ENCODE measurements around the gene CCDC88C. TPM values are rescaled to one million over a fixed set of nuclear protein-coding genes. Genes with fewer than 3 reads are reported as not detected.

The CCDC88C gene
- total RNA-seq, 1 experiment from 2014 or later, result 6.1 TPM

DNA sequence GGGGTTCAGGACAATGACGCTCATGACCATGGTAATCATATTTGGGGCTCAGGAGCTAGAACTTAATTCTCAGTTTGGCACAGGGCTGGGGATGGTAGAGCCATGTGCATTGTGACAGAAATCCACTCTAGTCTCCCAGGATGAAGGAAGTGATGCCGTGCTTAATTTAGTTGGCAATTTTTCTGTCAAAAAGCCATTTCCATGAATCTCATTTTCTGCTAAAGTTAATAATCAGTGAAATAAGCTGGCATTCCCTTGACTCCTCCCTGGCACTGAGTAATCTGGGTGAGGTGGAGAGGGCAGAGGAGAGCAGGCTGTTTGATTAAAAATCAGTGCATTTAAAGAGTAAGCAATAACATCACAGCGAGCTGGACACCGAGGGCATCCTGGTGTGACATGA lies 128.2 kb downstream of the CCDC88C start:
- no peak for DNase-seq (ENCODE audit: low read depth)

- no peak for DNase-seq (ENCODE audit: low read depth)
These were observed 128.7 kb downstream of the CCDC88C start for GRCh38 chr14:91288876-91289275.

DNA sequence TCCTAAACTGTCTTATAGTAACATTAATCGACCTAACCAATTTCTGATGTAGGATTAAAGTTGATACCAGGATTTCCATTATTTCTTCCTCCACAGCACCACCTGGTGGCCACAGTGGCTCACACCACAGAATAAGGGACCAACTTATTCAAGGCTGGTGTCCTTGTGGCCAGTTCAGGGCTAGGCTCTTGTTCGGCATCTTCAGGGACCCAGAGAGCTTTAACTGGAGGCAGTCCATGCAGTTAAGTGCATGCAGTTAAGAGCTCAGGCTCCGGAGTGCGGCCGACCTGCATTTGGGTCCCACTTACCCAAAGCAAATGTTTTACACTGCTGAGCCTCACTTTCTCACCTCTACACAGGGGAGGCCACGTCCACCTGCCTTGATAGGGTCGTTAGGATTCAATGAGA lies 131.1 kb downstream of the CCDC88C start:
- DNase-seq (ENCODE audit: low read depth), result peak; percentile 76

- peak; percentile 57 for DNase-seq (ENCODE audit: low read depth)
These were observed 132.7 kb downstream of the CCDC88C start for GRCh38 chr14:91284791-91285548.

DNA sequence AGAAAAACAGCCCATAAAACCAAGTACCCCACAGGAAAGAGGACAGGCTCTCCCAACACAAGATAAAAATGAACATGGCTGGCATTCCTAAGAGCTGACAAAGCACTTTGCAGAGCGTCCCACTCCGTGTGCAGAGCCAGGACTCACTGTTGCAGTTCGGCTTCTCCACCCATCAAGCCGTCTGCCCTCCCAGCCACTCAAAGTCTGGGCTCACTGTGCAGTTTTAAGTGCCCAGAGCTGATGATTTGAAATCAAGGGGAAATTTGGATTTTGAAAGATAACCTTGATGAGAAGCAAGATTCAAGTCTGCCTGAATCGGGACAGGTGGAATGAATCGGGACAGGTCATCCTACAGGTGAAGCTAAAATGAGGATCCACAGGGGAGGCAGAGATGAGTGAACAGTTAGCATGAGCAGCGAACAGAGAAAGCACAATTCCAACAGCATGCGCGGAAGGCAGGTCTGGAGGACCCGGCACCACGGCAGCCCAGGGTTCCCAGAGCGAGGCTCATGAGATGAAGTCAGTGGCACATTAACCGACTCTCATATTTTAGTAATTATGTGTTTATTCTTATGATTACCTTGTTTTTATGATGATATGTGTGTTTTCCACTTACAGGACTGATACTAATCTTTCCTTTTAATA lies 133.4 kb downstream of the CCDC88C start:
- DNase-seq (ENCODE audit: low read depth), result peak; percentile 85

- no peak for DNase-seq (ENCODE audit: low read depth)
These were observed 134.0 kb downstream of the CCDC88C start for GRCh38 chr14:91283666-91284065.

DNA sequence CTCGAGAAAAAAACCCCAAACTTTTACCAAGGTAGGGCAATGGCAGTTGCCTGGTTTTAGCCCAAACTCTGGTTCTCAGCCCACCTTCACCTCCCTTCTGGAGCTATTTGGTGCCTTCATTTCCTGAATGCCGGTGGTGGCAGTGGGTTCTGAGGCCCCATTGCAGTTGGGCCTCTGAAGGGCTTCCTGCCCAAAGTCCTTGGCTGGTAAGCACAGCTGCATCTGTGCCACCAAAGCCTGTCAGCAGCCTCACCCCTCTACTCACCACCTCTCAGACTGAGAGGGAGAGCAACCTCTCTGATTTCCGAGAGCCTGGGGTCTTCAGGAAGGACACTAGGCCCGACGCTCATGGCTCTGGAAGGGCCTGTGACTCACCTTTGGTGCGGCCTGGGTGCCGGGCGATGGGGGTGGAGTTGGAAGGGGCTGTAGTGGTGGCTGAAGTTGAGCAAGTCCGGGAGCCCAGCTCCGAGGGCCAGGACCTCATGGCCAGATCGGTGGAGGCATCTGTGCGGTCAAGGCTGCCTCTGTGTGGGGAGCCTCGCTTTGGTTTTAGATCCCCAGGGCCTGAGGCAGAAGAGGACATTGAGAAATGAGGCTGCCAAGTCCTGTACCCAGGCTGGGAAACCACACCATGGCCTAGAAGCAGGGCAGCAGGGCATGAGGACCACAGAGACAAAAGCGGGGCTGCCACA lies 134.5 kb downstream of the CCDC88C start:
- DNase-seq (ENCODE audit: low read depth), result no peak

- peak; percentile 74 for DNase-seq (ENCODE audit: low read depth)
These were observed 136.3 kb downstream of the CCDC88C start for GRCh38 chr14:91281346-91281745.

DNA sequence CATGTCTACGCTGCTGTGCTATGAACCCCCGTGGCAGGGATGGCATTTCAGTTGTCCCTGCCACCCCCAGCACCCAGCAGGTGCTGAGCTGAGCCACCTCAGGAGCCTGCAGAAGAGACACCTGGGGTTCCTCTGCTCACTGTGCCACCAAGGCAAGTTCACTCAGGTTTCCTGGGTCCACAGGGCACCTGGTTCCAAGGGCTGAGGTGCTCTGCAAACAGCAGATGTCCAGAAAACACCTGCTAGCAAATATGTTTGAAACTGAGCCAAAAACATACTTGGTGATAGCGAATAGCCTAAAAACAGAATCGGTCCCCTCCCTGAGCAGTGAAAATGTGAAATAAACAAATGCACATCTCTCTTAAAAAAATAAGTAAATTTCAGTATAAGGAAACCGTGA lies 137.5 kb downstream of the CCDC88C start:
- no peak for DNase-seq (ENCODE audit: low read depth)

DNA sequence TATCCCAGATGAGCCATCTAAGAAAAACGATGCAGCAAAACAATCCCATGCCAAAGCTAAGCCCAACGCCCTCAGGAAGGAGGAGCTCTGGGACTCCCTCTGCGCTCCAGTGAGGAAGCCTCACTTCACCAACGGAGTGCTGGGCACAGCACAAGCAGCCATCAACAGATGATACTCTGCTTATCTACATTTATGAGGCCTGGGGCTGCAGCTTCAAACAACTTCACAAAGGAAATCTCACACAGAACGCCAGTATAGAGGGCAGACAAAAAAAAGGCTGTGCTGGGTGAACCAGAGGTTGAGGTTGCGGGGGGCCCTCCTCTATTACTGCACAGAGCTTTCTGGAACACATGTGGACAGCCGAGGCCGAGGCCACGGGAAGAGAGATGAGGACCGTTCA lies 138.3 kb downstream of the CCDC88C start:
- no peak for DNase-seq (ENCODE audit: low read depth)

DNA sequence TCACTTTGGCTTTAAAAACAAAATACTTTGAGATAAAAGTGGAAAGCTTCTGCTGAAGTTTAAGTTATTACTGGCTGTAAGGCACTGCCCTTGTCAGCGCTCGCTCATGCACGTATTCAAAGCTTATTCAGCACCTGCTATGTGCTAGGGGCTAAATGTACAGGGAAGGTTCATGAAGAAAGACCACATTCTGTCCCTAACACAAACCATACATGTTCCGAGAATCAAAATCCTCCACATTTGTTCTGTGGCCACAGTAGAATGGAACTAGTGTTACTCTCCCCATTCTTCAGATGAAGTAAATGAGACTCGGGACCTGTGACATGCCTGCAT lies 139.3 kb downstream of the CCDC88C start:
- no peak for DNase-seq (ENCODE audit: low read depth)

DNA sequence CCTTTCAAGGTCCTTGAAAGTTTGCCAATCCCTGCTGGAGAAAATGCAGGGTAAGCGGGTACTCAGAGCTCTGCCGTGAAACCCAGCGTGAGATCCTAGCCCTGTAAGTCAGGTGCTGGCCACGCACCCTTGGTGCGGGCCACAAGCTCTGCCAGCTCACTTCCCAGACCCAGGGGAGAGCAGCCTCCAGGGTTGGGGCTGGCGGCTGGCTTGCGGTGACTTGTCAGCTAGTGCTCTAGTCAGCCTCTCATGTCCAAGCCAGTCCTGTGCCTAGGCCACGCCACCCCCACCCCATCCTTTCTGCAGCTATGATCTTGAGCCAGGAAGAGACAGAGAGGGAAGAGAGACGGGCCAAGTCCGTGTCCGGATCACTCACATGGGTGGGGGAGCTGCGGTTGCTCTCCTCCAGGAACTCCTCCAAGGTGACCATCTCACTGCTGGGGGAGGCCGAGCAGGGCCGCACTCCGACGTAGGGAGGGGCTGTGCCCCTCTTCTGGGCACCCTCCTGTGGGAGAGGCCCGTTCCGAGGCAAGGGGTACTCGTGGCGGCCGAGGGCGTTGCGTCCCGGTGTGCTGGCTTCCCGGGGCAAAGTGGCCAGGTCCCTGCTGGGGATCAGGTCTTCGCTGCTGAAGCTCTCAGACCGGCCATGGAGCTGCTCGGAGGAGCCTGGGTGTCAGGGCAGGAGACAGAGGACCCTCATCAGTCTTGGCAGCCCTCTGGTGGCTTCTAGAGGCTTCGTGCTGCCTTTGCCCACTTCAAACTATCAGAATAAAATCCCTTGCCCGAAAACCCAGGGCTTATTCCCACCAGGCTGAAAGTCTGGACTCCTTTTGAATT lies 139.9 kb downstream of the CCDC88C start:
- DNase-seq (ENCODE audit: low read depth), result no peak

DNA sequence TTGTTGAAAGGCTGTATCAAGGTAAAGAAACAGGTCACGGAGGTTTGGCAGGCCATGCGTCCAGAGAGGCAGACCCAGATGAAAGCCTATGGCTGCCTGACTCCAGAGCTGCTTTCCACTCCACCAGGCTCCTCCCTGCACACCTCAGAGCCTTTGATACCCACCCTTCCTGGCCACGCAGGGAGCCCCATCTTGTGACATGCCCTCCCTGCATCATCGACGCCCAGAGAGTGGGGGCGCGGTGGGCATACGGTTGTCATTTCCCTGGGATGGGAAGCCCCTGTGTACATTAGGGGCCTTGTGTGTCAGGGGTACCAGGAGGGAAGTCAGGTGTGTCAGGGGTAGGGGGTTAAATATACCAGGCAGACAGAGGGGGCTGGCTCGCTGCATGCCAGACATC lies 142.8 kb downstream of the CCDC88C start:
- DNase-seq (ENCODE audit: low read depth), result no peak

DNA sequence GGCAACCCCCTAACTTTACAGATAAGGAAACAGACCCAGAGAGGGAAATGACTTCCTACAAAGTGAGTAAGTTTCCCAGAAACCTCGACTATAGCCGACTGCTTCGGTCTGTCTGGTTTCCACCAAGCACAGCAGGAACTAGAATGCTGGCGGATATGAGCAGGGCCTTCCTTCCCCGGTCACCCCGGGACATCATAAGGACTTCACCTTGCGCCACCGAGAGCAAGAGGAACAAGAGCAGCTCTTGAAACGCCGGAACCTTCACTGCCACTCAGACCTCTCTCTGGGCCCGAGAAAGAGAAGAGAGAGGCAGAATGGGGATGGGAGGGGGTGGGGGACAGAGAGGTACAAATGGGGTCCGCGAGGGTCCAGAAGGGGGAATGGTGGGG lies 143.7 kb downstream of the CCDC88C start:
- DNase-seq (ENCODE audit: low read depth), result no peak

DNA sequence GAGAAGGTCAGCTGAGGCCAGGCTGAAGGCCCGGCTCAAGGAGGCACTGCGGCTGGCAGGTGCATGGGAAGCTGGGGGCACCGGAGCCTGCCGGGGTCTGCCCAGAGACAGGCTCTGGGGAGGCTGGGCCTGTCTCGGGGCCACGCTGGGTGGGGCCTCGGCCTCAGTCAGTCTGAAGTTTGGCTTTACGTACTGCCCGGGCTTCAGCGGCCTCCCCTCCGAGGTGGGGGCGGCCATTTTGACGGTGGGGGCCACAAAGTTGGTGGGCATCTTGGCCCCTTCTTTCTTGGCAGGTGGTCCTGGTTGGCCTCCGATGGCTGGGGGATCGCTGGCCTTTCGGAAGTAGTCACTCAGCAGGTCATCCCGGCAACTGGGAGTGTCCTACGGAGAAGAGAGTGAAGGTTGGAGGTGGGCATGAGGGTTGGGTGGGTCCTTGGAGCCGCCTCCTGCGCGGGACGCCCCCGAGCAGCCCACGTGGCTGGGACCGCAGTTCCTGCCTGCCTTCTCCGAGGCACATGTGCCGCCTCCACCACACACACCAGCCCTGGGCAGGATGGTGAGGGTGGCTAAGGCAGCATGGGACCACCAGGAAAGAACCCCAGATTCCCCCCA lies 144.2 kb downstream of the CCDC88C start:
- DNase-seq (ENCODE audit: low read depth), result no peak

DNA sequence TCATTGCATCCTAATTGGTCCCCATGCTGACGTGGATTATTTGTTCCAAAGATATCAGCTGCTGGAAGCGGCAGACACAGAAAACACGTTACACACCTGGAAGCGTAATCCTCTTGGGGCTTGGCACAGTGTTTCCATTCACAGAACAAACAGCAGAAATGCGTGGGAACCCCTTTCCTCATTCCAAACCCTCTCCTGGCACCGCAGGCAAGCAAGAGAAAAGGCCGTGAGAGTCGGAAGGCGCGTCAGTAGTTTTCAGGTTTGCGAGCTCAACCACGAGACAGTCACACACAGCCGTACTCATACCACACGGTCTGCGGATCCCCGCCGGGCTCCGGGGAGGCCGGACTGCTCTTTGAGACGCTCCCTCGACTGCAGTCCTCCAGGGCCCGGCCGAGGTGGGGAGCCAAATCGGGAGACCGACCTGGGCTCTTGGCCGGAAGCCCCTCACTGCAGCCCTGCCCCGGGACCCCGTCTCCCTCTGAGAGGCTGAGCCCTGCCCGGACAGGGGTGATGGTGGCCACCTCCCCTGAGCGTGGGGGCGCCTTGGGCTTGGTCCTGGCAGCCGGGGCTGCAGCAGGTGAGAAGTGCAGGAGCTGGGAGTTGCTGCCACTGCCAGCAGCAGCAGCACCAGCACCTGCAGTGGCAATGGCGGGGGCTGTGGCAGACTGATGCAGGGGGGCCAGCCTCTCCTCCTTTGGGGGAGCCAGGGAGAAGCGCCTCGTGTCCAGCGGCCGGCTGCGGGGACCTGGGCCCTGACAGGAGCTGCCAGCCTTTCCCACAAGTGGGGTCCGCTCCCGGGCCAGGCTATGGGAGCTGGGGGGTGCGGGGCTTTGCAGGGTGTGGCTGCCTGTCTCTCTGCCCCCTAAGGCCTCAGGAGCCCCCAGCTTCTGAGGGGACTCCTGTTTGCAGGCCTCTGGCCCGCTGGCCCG lies 145.0 kb downstream of the CCDC88C start:
- DNase-seq (ENCODE audit: low read depth), result no peak

DNA sequence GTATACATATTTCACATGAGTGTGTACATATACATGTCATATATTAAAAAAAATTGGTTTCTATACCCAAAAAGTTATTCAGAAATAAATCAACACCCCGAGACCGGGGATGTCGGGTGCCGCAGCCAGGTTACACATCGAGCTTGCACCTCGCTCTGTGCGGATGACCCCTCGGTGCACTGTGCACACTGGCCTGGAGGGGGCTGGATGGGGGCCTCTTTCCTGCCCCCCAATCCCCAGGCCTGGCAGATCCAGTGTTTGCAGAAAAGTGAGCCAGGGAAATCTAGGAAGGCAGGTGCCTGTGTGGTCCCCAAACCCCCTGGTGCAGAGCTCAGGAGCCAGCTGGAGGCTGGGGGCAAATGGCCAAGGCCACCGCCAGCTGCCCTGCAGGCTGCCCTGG lies 146.0 kb downstream of the CCDC88C start:
- DNase-seq (ENCODE audit: low read depth), result no peak

GRCh38 chr14:91270619-91271018 lies 147.0 kb downstream of the CCDC88C start:
- no peak for DNase-seq (ENCODE audit: low read depth)

DNA sequence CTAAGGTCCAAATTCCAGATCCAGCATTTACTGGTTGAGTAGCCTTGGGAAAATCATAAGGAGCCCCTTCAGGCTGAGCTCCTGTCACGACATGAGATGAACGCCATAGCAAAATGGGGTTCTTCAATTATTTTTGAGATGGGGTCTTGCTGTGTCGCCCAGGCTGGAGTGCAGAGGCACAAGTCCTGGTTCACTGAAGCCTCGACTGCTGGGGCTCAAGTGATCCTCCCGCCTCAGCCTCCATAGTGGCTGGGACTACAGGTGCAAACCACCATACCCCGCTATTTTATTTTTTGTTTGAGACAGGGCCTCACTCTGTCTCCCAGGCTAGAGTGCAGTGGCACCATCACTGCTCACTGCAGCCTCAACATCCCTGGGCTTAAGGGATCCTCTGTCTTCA lies 147.4 kb downstream of the CCDC88C start:
- DNase-seq (ENCODE audit: low read depth), result no peak
